Measurements from ENCODE around the gene USP40.

- TF ChIP-seq CTCF (conservative IDR thresholded peaks at IDR 0.05) (peak; percentile 79), ZFX (IDR thresholded peaks at IDR 0.05) (no peak)
Measured at GRCh38 chr2:233480490-233481202, 85.9 kb downstream of the USP40 start.

Data from C4-2B (cell line).